HG03460 (cell line): ENCODE results near the gene STK24.

Experiments
- ATAC-seq: cut with Tn5 transposase; IDR thresholded peaks from one replicate; pipeline ENCODE4 v1.9.1; 2021; ENCODE audit not compliant: unreplicated experiment

Gene STK24

GRCh38 chr13:98457053-98457452, 119.9 kb downstream of the STK24 start:
- no peak for ATAC-seq

GRCh38 chr13:98456413-98456845, 120.5 kb downstream of the STK24 start:
- ATAC-seq = no peak

- ATAC-seq = no peak
Measured at GRCh38 chr13:98454389-98454881, 122.5 kb downstream of the STK24 start.

- ATAC-seq = no peak
Measured at GRCh38 chr13:98452851-98453843, 123.8 kb downstream of the STK24 start.

- ATAC-seq = no peak
Measured at GRCh38 chr13:98451676-98452470, 125.0 kb downstream of the STK24 start.

GRCh38 chr13:98450539-98451111, 126.3 kb downstream of the STK24 start:
- no peak for ATAC-seq

GRCh38 chr13:98450026-98450425, 126.9 kb downstream of the STK24 start:
- ATAC-seq = no peak

- ATAC-seq = no peak
Measured at GRCh38 chr13:98449273-98449672, 127.6 kb downstream of the STK24 start.

- no peak for ATAC-seq
Measured at GRCh38 chr13:98448642-98448928, 128.3 kb downstream of the STK24 start.

GRCh38 chr13:98447881-98448641, 128.8 kb downstream of the STK24 start:
- no peak for ATAC-seq

- ATAC-seq = no peak
Measured at GRCh38 chr13:98447130-98447529, 129.8 kb downstream of the STK24 start.

GRCh38 chr13:98446234-98446621, 130.7 kb downstream of the STK24 start:
- no peak for ATAC-seq

GRCh38 chr13:98445340-98446233, 131.3 kb downstream of the STK24 start:
- ATAC-seq = peak; percentile 88

- ATAC-seq = no peak
Measured at GRCh38 chr13:98444381-98444780, 132.5 kb downstream of the STK24 start.

- ATAC-seq = no peak
Measured at GRCh38 chr13:98443800-98444325, 133.0 kb downstream of the STK24 start.

- no peak for ATAC-seq
Measured at GRCh38 chr13:98443329-98443728, 133.6 kb downstream of the STK24 start.

GRCh38 chr13:98442391-98443230, 134.3 kb downstream of the STK24 start:
- ATAC-seq = no peak

- no peak for ATAC-seq
Measured at GRCh38 chr13:98441056-98441676, 135.7 kb downstream of the STK24 start.
